HG03039 (cell line): ENCODE results near the gene SMARCB1.
A peak's percentile ranks its signal among the peaks of the same experiment; 100 is the strongest.
"Not testable (repeated sequence)": the region's sequence is repeated elsewhere in the genome, so short reads cannot be mapped to it uniquely, and the experiment has no call there.

Source experiments
- ATAC-seq: cut with Tn5 transposase; IDR thresholded peaks from one replicate; pipeline ENCODE4 v1.9.1; 2021; ENCODE audit warnings: mild to moderate bottlenecking, moderate library complexity; ENCODE audit not compliant: unreplicated experiment

SMARCB1 gene

GRCh38 chr22:23841736-23842445 is 55.1 kb downstream of the SMARCB1 start:
- ATAC-seq: no peak

- no peak for ATAC-seq
These were observed 55.8 kb downstream of the SMARCB1 start for GRCh38 chr22:23842599-23842998.

GRCh38 chr22:23844739-23845202 is 58.0 kb downstream of the SMARCB1 start:
- ATAC-seq: no peak

GRCh38 chr22:23845265-23846080 is 58.7 kb downstream of the SMARCB1 start:
- no peak for ATAC-seq

GRCh38 chr22:23846081-23846469 is 59.3 kb downstream of the SMARCB1 start:
- ATAC-seq: no peak

GRCh38 chr22:23847310-23847920 is 60.6 kb downstream of the SMARCB1 start:
- no peak for ATAC-seq

GRCh38 chr22:23847991-23848864 is 61.5 kb downstream of the SMARCB1 start:
- ATAC-seq: no peak

- ATAC-seq: no peak
These were observed 62.5 kb downstream of the SMARCB1 start for GRCh38 chr22:23849009-23850006.

- no peak for ATAC-seq
These were observed 63.4 kb downstream of the SMARCB1 start for GRCh38 chr22:23850136-23850611.

GRCh38 chr22:23856721-23857605 is 70.2 kb downstream of the SMARCB1 start:
- ATAC-seq: peak; percentile 27

- peak; percentile 91 for ATAC-seq
These were observed 71.1 kb downstream of the SMARCB1 start, which contains the start of gene SLC2A11 for GRCh38 chr22:23857606-23858483. Gene SLC2A11, plus strand, starts transcription at chr22:23857875. Its CDS starts 125 bp downstream, at chr22:23858000.

- ATAC-seq: no peak
These were observed 71.7 kb downstream of the SMARCB1 start for GRCh38 chr22:23858484-23858815.

GRCh38 chr22:23859201-23859600 is 72.4 kb downstream of the SMARCB1 start:
- no peak for ATAC-seq

- not testable (repeated sequence) for ATAC-seq
These were observed 73.4 kb downstream of the SMARCB1 start for GRCh38 chr22:23860187-23860586.

GRCh38 chr22:23862103-23862502 is 75.3 kb downstream of the SMARCB1 start:
- ATAC-seq: no peak

- ATAC-seq: not testable (repeated sequence)
These were observed 77.9 kb downstream of the SMARCB1 start for GRCh38 chr22:23864499-23865154.

- ATAC-seq: no peak
These were observed 81.8 kb downstream of the SMARCB1 start for GRCh38 chr22:23868580-23868979.
